Bronchial epithelial cell (primary cell): ENCODE results near the gene SLIT3. TPM values are rescaled to one million over a fixed set of nuclear protein-coding genes. Genes with fewer than 3 reads are reported as not detected.

Experiments used
- DNase-seq: peaks from one replicate; pipeline ENCODE4 v3.0.0-alpha.2; 2010; ENCODE audit warnings: low read depth
- FAIRE-seq: peaks from 2 replicates; lab custom pipeline; 2011; peaks lifted over from hg19 to GRCh38; lab: Jason Lieb, UNC
- H3K27me3 ChIP-seq: 2 replicates; pipeline ENCODE4 v1.5.1; 2011; ENCODE audit warnings: low read length; ENCODE audit not compliant: control insufficient read depth, insufficient read depth
- H3K36me3 ChIP-seq: 2 replicates; pipeline ENCODE4 v1.5.1; 2011; ENCODE audit warnings: low read length; ENCODE audit not compliant: control insufficient read depth, insufficient read depth
- H3K4me3 ChIP-seq: 2 replicates; pipeline ENCODE4 v1.5.1; 2011; ENCODE audit warnings: mild to moderate bottlenecking, low read depth, low read length, control low read depth
- CTCF ChIP-seq: IDR thresholded peaks from 2 replicates; pipeline ENCODE4 v1.5.1; 2011; ENCODE audit warnings: mild to moderate bottlenecking, moderate library complexity, low read length, control low read depth, inconsistent platforms; ENCODE audit not compliant: insufficient read depth, severe bottlenecking
- total RNA-seq: library from RNA; depleted of rRNA; stranded (reverse); fragments of >200 nt; gene quantifications from 2 replicates; pipeline ENCODE4 v1.2.1, GENCODE V29; 2014

Gene SLIT3
- total RNA-seq, 1 donor from 2014 or later: 0.79 TPM

GRCh38 chr5:168931638-168932345, 369.1 kb downstream of the SLIT3 start:
- peak; percentile 80 for DNase-seq
- TF ChIP-seq CTCF: no peak
- Histone ChIP-seq H3K27me3 (no peaks in the 10 kb centered on the region), H3K4me3 (no peak overlapping the region), H3K36me3 (no peaks in the 10 kb centered on the region)
- no peak for FAIRE-seq

- no peaks in the 10 kb centered on the region for H3K27me3 ChIP-seq
- peak; percentile 13 for FAIRE-seq
- H3K36me3 ChIP-seq: no peaks in the 10 kb centered on the region
These were observed 371.3 kb downstream of the SLIT3 start for GRCh38 chr5:168929656-168930055.

GRCh38 chr5:168925160-168925559, 375.8 kb downstream of the SLIT3 start:
- DNase-seq (no peak), FAIRE-seq (no peak)
- no peaks in the 10 kb centered on the region for H3K36me3 ChIP-seq
- no peak for TF ChIP-seq CTCF
- H3K4me3 ChIP-seq: no peak overlapping the region
- no peaks in the 10 kb centered on the region for H3K27me3 ChIP-seq

More at GRCh38 chr5:168929656-168930055, 371.3 kb downstream of the SLIT3 start:
- DNase-seq: no peak
- no peak for TF ChIP-seq CTCF
- no peak overlapping the region for H3K4me3 ChIP-seq

- no peaks in the 10 kb centered on the region for H3K27me3 ChIP-seq
- no peak for TF ChIP-seq CTCF
- no peak for FAIRE-seq
- DNase-seq: no peak
- no peak overlapping the region for H3K4me3 ChIP-seq
- H3K36me3 ChIP-seq: no peaks in the 10 kb centered on the region
These were observed 379.6 kb downstream of the SLIT3 start for GRCh38 chr5:168921147-168921866.

GRCh38 chr5:168920019-168920810, 380.7 kb downstream of the SLIT3 start:
- Histone ChIP-seq H3K27me3 (no peaks in the 10 kb centered on the region), H3K4me3 (no peak overlapping the region), H3K36me3 (no peaks in the 10 kb centered on the region)
- no peak for TF ChIP-seq CTCF
- FAIRE-seq (no peak), DNase-seq (no peak)
